ENCODE data around the gene DNMT3A. TPM values are rescaled to one million over a fixed set of nuclear protein-coding genes. Genes with fewer than 3 reads are reported as not detected.

Gene DNMT3A
- total RNA-seq, 2 experiments from 2014 or later, result 87.1 to 87.6 TPM

DNA sequence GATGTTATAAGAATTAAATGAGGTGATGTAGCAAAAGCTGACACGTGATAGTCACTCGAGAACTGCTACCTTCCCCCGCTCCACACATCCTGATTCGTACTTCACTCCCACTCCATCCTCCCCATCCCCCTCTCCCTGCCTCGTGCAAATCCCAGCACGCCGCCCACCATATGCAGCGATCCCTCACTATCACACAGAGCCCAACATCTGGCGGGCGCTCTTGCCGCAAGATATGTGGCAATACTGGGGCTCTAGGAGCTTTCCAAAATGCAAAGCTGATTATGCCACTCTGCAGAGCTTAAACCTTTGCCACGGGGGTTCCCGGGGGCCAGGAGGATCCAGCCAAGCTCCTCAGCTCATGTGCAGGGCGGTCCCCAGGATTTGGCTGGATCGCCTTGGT is 37.4 kb downstream of the DNMT3A start:
- ChIA-PET POLR2A (no interaction called here), CTCF (interaction anchor here (1.4 to 4.4 kb wide), 2 partner anchors 8 to 38 kb away, joined by 3 to 13 read pairs; no protein-coding TSS in a partner anchor)

DNA sequence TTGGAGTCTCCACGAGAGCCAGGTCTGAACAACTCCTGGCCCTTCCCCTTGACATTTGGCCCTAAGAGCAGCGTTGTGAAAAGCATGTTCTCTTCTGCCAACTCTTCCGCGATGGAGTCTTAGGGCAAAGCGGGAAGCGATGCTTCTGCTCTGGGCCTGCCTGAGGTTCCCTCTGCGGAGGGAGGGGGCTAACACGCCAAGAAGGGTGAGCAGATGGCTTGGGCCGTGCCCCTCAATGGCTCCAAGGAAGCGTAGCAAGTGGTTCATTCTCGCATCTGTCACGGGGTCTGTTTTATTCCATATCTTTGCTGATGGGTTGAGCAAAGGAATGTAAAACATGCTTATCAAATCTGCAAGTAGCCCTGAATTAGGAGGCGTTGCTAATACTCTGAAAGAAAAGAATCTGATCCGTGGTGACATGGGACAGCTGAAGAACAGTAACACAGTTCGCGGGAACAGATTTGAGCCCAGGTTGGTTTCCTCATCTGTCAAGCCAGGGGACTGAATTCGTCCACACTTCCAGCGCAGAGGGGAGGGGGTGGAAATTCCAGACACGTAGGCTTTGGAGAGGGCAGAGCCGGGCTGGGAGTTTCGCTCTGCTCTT is 38.0 kb downstream of the DNMT3A start:
- POLR2A ChIA-PET, result no interaction called here
- CTCF ChIA-PET, result interaction anchor here (1.4 to 4.4 kb wide), 2 partner anchors 9 to 39 kb away, joined by 3 to 13 read pairs; no protein-coding TSS in a partner anchor

DNA sequence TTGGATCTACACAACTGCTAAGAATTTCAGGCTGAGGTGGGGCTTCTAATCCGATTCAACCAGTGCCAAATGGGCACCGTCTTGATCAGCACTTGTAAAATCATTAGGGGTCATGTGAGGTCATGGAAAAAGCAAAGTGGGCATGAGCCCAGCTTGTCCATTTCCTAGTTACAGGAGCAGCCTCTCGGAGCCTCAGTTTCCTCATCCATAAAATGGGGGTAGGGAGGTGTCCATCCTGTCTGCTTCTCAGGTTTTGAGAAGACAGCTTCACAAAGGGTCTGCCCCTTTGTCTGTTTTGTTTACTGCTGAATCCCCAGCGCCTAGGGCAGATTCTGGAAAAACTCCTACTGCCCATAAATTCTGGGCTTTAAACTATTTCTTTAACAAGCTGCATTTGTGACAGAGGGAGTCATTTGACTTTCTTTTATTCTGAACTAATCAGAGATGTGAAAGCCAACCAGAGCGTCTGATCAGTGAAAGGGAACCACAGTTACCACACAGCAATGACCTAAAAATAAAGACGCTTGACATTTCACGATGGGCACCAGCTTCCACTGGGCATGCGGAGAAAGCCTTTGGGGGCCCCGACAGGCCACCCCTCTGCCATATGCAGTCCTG is 38.9 kb downstream of the DNMT3A start:
- ChIA-PET CTCF (interaction anchor here (0.7 to 4.4 kb wide), 6 partner anchors 10 to 328 kb away, joined by 3 to 13 read pairs (median 8); partner anchors contain the start of gene DNMT3A), POLR2A (interaction anchor here (0.6 to 1.3 kb wide), 2 partner anchors 9 to 68 kb away, joined by 3 to 10 read pairs; no protein-coding TSS in a partner anchor)

DNA sequence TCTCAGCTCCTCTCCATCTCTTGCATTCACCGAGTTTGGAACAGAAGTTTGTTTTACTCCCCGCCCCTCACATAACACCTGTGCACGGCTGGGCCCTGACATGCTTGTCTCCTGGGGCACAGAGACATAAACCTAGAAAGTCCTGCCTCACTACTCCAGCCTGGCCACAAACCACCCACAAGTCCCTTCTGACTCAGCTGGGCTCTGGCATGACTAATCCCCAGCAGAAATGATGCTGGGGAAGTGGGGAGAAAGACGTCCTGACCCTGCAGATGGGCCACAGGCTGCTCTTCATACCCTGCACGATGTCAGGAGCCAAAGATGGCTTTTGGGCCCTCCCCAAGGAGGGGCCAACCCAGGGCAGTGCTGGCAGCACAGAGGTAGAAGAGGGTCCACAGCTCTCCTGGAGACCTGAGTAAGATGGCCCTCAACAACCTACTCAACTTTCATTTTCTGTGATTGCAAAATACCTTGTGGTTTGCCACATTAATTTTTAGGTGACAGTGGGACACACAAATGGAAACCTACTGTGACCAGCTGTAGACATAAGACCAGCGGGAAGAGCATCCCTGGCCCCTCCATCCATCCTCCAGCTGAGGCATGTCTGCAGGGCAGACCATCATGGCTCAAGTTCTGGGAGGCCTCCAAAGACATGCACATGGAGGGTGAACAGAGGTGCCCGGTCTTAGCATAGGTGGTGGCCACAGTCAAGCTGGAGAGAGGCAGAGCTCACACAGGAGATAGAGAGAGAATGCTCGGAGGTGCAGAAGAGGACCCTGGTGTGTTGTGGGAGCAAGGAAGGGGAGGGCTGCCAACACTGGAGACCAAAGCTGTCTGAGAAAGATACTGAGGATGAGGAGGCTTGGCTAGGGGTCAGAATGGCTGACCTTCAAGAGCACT is 40.0 kb downstream of the DNMT3A start:
- ChIA-PET CTCF (interaction anchor here (0.7 to 4.4 kb wide), 11 partner anchors 8 to 326 kb away, joined by 3 to 13 read pairs (median 6); partner anchors contain the start of gene DNMT3A), POLR2A (interaction anchor here (0.5 to 1.3 kb wide), 5 partner anchors 11 to 323 kb away, joined by 4 to 10 read pairs (median 5); no protein-coding TSS in a partner anchor)

DNA sequence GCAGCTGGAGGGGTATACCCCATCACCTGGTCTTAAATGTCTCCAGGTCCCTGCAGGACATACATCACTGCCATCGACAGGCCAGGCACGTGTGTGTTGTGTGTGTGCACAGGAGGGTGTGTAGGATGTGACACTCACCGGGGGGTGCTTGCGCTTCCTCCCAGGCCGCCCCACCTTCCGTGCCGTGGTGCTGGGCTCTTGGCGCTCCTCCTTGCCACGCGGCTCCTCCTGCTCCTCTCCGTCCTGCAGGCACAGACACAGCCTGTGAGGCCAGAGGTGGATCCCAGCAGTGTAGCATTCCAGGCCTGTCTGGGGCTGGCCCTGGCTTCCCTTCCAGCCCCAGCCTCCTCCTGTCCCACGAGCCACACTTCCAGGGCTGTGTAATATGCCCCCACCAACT is 41.7 kb downstream of the DNMT3A start:
- POLR2A ChIA-PET, result no interaction called here
- CTCF ChIA-PET, result interaction anchor here (2.9 to 4.4 kb wide), 2 partner anchors 10 to 13 kb away, joined by 8 to 13 read pairs; no protein-coding TSS in a partner anchor

DNA sequence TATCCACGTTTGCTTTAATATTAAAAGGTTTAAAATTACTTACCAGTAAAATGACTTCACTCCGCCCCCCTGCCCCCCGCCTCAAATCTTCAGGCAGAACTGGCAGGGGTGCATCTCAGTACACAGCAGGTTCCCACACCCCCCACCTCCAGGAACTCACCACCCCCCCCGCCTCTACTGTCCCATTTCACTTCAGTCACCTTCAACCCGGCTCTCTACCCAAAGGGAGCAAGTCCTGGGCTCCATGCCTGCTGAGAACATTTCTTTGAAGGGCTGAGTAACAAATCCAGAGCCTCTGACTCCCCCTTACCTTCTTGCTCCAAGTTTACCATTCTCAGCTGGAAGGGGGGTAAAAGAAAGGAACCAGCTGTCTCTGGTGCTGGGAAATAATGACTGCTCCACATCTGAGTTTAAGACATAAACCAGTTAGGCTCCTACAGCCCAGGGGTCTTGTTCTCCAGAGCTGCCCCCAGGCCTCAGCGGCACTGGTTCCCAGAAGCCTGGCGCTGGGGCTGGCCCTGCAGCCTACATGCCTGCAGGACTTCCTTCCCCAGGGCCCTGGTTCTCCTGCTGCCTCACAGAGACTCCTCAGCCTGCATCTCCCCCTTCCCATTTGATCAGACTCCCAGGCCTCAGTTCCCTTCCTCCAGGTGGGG is 42.8 kb downstream of the DNMT3A start:
- POLR2A ChIA-PET, result no interaction called here
- CTCF ChIA-PET, result interaction anchor here (2.9 kb wide), 1 partner anchor 11 kb away, joined by 8 read pairs; no protein-coding TSS in a partner anchor

DNA sequence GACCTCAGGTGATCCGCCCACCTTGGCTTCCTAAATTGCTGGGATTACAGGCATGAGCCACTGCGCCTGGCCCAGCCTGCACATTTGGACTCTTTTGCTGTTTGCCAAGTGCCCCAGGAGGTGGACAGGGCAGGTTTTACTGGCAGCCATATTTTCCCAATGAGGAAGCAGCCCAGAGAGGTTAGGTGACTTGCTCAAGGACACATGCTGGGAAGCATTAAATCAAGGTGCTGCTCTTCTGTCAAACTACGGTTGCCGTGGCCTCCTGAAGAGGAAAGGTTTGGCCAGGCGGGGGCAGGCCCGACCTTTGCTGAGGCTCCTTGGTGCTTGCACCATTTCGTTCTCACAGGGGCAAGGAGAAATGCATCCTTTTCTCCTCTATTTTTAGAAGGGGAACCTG is 44.0 kb downstream of the DNMT3A start:
- POLR2A ChIA-PET, result no interaction called here
- CTCF ChIA-PET, result no interaction called here

DNA sequence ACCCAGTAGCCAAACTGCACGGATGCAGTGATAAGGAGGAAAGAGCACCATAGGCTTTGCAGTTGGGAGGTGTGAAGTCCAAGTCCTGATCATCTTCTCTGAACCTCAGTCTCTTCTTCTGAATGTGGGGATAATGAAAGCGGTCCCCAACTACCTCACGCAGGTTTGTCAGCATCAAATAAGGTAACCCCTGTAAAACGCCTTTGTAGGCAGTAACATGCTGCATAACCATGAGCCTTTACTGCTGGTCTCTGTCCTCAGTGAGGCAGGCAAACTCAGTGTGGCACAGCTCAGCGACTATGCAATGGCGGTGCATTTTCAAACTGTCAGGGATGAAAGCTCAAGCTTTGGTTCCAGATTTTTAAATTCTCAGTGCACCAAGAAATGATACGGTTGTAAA is 46.1 kb downstream of the DNMT3A start:
- CTCF ChIA-PET, result no interaction called here
- POLR2A ChIA-PET, result interaction anchor here (1.0 kb wide), 2 partner anchors 19 to 305 kb away, joined by 3 read pairs; no protein-coding TSS in a partner anchor

DNA sequence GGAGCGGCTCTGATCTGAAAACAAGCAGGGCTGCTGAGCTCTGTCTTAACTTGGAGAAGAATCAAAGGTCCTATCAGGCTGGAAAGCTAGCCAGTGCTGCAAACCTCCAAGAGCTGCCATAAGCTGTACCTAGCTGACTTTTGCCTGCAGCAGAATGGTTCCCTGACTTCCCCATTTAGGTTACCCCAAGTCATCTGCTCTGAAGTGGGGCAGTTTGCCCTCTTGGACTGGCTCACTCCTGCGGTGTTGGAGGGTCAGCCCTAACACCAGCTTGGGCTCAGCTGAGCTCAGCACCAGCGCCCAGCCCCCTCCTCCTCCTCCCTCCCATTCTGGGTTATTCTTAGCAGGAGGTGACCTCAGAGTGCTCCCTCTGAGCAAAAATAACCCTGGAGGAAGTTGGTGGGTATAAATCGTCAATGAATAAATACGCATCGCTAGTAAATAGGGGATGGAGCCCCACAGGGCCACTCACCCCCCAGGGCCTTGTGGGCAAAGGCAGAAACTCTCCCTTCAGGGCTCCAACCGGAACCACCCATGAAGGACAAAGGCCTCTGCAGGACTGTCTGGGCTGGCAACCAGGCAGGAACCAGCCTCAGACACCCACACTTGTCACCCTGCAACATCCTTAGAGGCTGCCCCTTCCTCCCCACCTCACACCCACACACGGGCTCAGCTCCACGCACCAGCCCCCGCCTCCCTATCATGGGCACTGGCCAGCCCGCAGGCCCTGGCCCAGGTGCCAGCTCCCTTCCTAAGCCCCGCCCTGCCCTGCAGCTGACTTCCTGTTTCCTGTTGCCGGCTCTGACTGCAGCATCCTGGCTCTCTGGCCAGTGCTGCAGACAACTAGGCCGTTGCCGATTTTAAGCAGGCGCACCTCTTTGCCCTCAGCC is 46.9 kb downstream of the DNMT3A start:
- POLR2A ChIA-PET, result interaction anchor here (0.5 to 1.3 kb wide), 4 partner anchors 15 to 328 kb away, joined by 3 to 4 read pairs (median 4); no protein-coding TSS in a partner anchor
- CTCF ChIA-PET, result interaction anchor here (0.8 to 1.8 kb wide), 5 partner anchors 9 to 81 kb away, joined by 3 to 11 read pairs (median 4); no protein-coding TSS in a partner anchor

DNA sequence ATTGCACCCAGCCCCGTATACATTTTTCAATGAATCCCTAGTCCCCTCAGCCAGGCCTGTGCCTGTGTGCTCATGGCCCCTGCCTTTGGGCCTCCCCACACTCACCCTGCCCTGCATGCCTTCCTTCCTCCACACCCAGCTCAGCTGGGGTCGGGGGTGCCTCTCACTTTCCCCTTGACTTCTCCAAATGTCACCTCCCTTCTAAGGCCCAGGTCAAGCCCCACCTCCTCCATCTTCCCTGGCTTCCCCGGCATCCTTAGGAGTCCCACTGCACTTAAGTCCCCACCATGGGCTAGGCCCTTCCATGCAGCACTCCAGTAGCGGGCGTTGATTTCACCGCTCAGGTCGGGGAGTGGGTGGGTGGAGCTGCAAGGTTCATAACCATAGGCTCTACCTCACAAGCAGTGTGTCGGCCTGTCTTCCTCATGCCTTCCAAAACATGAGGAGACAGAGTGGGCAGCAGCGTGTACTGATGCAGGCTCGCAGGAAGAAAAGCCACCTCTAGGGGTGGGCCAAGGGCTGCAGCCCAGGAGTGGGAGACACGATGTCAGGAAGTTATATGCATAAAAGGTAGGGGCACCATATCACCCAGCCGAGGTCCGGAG is 47.7 kb downstream of the DNMT3A start:
- CTCF ChIA-PET, result interaction anchor here (0.8 to 1.8 kb wide), 6 partner anchors 8 to 82 kb away, joined by 3 to 11 read pairs (median 4); no protein-coding TSS in a partner anchor
- POLR2A ChIA-PET, result interaction anchor here (1.3 kb wide), 1 partner anchor 16 kb away, joined by 4 read pairs; no protein-coding TSS in a partner anchor

DNA sequence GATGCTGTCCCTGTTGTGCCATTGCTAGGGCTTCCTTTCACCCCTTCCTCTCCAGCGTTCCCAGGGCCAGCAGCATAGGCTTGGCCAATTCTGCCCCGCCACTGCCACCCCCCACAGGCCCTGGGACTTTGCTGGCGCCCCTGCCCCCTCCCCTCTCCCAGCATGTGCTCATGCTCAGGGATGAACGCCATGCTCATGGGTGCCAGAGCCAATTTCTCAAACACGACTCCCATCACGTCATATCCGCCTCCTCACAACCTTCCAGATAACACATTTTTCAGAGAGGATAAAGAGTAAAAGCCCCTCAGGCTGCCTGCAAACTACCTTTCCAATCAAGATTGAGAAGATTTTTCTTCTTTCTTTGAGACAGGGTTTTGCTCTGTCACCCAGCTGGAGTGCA is 48.6 kb downstream of the DNMT3A start:
- ChIA-PET POLR2A (no interaction called here), CTCF (interaction anchor here (0.6 to 1.6 kb wide), 5 partner anchors 8 to 72 kb away, joined by 3 to 5 read pairs (median 4); no protein-coding TSS in a partner anchor)

DNA sequence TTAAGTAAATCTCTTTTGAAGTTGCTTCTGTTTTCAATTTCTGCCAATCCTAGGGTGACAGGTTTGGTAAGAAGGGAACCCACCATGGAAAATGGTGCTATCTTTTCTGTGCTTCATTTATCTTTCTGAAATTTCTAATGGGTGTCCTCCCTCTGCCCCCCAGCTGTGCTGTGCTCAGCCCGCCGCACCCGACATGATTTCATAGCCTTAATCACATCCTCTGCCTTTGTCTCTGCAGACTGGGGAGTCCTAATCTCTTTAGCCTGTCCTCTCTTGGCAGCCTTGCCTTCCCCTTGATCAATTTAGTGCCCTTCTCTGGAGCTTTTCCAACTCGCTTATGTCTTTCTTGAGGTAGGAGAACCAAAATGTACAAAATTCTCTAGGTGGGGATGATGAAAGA is 49.3 kb downstream of the DNMT3A start:
- CTCF ChIA-PET, result interaction anchor here (1.2 to 1.6 kb wide), 3 partner anchors 9 to 18 kb away, joined by 4 to 5 read pairs (median 5); no protein-coding TSS in a partner anchor
- POLR2A ChIA-PET, result no interaction called here

DNA sequence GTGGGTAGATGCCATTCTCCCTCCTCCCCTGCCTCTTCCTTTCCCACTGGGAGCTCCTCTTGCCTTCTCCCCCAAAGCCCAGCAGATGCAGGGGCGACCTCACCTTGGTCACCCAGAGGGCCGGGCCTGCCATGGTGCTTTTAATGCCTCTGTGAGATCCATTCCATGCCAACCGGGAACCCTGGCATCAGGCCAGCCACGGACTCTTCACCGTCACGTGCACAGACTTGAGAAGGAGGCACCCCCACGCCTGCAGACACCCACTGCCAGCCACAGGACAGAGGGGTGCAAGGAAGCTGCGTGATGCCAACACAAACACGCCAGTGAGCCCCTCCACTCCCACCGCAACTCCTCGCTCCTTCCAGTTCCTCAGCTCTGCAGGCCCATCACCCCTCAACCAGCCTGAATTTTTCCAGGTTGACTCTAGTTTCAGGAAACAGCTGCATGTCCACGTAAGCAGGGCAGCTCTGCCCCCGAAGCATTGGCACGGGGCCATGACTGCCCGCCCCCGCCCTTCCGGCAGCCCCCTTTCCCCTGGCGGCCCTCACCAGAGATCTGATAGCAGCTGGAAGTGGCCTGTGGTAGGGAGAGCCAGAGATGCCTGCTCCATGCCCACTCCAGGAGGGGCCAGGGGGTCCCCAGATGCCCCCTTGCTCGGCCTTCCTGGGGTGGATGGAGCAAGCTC is 50.8 kb downstream of the DNMT3A start:
- ChIA-PET POLR2A (interaction anchor here (0.7 kb wide), 1 partner anchor 20 kb away, joined by 13 read pairs; no protein-coding TSS in a partner anchor), CTCF (no interaction called here)

DNA sequence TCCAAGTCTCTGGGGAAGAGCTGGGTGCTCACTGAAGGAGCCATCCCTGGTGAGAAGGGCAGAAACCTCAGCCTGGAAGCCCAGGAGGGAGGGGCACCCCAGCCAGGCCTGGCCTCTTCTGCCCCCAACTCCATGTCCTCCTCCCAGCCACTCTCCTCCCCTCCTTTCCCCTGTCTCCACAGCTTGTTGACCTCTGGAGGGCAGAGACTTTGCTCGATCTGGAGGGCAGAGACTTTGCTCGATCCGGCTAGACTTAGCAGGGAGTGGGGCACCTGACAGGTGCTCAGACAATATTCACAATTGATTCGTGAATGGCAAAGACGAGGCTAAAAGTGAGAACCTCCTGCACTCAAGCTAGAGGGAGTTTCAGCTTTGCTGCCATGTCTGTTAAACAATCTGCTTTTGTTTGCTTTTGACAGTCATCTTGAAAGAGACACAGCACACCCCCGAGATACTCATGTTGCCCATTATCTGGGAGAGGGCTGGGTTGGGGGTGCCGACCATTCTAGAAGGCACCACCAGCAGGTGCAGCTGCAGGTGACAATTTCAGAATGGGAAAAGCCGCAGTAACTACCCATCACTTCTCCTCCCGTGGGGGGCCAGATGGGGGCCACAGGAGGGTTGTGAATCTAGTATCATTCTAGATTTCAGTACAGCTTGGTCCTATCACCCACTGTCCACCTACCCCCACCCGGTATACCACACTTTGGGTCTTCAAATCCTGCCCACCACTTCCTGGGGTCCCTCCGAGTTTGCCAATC is 54.8 kb downstream of the DNMT3A start:
- POLR2A ChIA-PET, result interaction anchor here (1.3 to 1.8 kb wide), 2 partner anchors 9 to 272 kb away, joined by 3 to 8 read pairs; no protein-coding TSS in a partner anchor

DNA sequence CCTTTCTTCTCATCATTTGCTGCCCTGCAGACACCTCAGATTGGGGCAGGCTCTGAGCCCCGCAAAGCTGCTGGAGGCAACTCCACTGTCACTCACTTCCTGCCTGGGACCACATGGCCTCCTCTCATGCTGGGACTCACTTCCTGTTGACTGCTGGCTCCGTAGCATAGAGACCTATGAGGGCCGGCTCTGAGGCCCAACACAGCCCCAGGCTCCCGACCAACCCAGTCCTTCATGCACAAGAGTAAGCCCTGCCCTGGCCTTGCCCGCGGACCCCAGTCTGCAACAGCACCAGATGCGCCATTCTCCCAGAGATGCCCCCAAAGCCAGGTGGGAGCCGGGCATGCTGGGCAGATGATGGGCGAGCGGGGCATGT is 55.7 kb downstream of the DNMT3A start:
- CTCF ChIA-PET, result interaction anchor here (0.9 to 3.1 kb wide), 6 partner anchors 9 to 79 kb away, joined by 3 to 19 read pairs (median 6); no protein-coding TSS in a partner anchor
- POLR2A ChIA-PET, result interaction anchor here (0.6 to 1.8 kb wide), 4 partner anchors 8 to 316 kb away, joined by 3 to 8 read pairs (median 3); no protein-coding TSS in a partner anchor

More for the DNA sequence above, 54.8 kb downstream of the DNMT3A start:
- CTCF ChIA-PET, result interaction anchor here (0.9 to 3.1 kb wide), 6 partner anchors 8 to 78 kb away, joined by 3 to 19 read pairs (median 6); no protein-coding TSS in a partner anchor
